Subcutaneous adipose tissue (tissue), 4 donors: Measurements from ENCODE around the gene RPS19BP1. TPM values are rescaled to one million over a fixed set of nuclear protein-coding genes. Genes with fewer than 3 reads are reported as not detected.

Experiments used
- CTCF ChIP-seq: fragments of 450-650 bp; IDR thresholded peaks from one replicate; pipeline ENCODE4 v1.5.1; 2016; ENCODE audit warnings: low read depth, mild to moderate bottlenecking, control low read depth, antibody characterized with exemption, moderate library complexity
- total RNA-seq, 4 donors: library from RNA; depleted of rRNA; stranded (reverse); fragments of >200 nt; gene quantifications; one replicate each; pipeline ENCODE4 v1.1.0, GENCODE V29; 2016

Gene RPS19BP1
- total RNA-seq, 4 donors from 2014 or later: 107 to 229 (median 159) TPM

- no peak for TF ChIP-seq CTCF
Observed at GRCh38 chr22:39575552-39575825, 42.9 kb upstream of the RPS19BP1 start.

GRCh38 chr22:39574779-39575551 lies 42.4 kb upstream of the RPS19BP1 start:
- TF ChIP-seq CTCF: no peak

- no peak for TF ChIP-seq CTCF
Observed at GRCh38 chr22:39571538-39571937, 39.0 kb upstream of the RPS19BP1 start.

GRCh38 chr22:39570665-39571064 lies 38.1 kb upstream of the RPS19BP1 start, which contains the start of gene CACNA1I:
Gene CACNA1I, plus strand, starts transcription at chr22:39570753. Its CDS starts 0 bp downstream, at chr22:39570753.
- no peak for TF ChIP-seq CTCF

GRCh38 chr22:39570226-39570625 lies 37.7 kb upstream of the RPS19BP1 start:
- no peak for TF ChIP-seq CTCF

- TF ChIP-seq CTCF: no peak
Observed at GRCh38 chr22:39569066-39569465, 36.5 kb upstream of the RPS19BP1 start.

- TF ChIP-seq CTCF: no peak
Observed at GRCh38 chr22:39568278-39568981, 35.9 kb upstream of the RPS19BP1 start.
